ENCODE data around the gene CEP170B. TPM values are rescaled to one million over a fixed set of nuclear protein-coding genes. Genes with fewer than 3 reads are reported as not detected.
A peak's percentile ranks its signal among the peaks of the same experiment; 100 is the strongest.

CEP170B gene
- total and polyA plus RNA-seq, 2 of the 8 experiments (the other 6 are each of a cell fraction or from before 2014, with no cell fraction given): 9.1 to 33.8 TPM

DNA sequence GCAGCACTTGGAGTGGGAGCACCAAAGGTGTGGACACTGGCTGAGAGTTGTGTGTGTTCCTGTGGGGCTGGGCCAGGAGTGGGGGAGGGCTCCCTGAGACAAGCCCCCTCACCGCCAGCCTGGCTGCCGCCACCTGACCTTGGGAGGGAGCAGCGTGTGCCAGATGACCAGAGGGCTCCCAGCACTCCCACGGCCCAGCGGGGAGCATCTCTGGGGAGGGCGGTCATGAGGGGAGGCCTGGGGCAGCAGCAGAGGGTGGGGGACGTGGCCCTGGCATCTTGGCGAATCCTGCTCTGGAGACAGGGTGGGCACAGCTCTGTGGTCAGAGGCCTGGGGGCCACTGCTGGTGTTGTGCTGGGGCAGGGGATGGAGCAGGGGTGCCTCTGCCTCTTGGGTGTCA lies 10.7 kb downstream of the CEP170B start:
- Histone ChIP-seq H4K20me1 (replicated peaks in 1 of 2; ENCODE audit: control insufficient read depth in 1 of 2, insufficient read depth in 2 of 2, low read length in 2 of 2) (peaks cover 18 to 34% of the 10 kb centered on the region in 2 experiments), H3K23ac (ENCODE audit: insufficient read length) (no peak overlapping the region), H3K27ac (ENCODE audit: low read depth, low read length) (no peak overlapping the region), H2BK15ac (ENCODE audit: low read length) (peak overlapping the region; percentile 92; the same call in 1 of the 2 replicates), H3K79me2 (ENCODE audit: control insufficient read depth in 1 of 2, insufficient read depth in 2 of 2, low read length in 2 of 2) (peaks cover 0 to 9% of the 10 kb centered on the region in 2 experiments; a peak in 1 of 4 replicates), H2BK120ac (replicated peaks; ENCODE audit: low read depth, low read length) (no peak overlapping the region), H3K4me3 (ENCODE audit: extremely low read depth in 1 of 4, insufficient read depth in 2 of 4, low read depth in 3 of 4, low read length in 4 of 4) (no peak overlapping the region), H2BK20ac (ENCODE audit: low read length) (0 out of 2 replicates have a peak overlapping the region, but pooled peaks have one; percentile 90), H3K18ac (ENCODE audit: extremely low read depth, low read length) (peak overlapping the region; percentile 19; the same call in 1 of the 2 replicates), H4K8ac (ENCODE audit: extremely low read depth, insufficient read depth, low read length) (peak overlapping the region; percentile 41; the same call in 1 of the 2 replicates), H2BK5ac (ENCODE audit: low read depth, low read length) (peak overlapping the region; percentile 73), H3K27me3 (replicated peaks in 1 of 4; ENCODE audit: control insufficient read depth in 3 of 4, extremely low read depth in 1 of 4, insufficient read depth in 3 of 4, low read length in 3 of 4) (no peaks in the 10 kb centered on the region), H2BK12ac (ENCODE audit: low read depth, low read length) (peak overlapping the region; percentile 95; the same call in 1 of the 2 replicates), H2AFZ (ENCODE audit: low read length) (no peak overlapping the region), H3K9ac (replicated peaks in 1 of 4; ENCODE audit: extremely low read depth in 1 of 4, low read depth in 3 of 4, low read length in 3 of 4) (no peak overlapping the region), H3K14ac (ENCODE audit: insufficient read length) (no peak overlapping the region), H4K91ac (replicated peaks; ENCODE audit: insufficient read length, low read length) (no peak overlapping the region), H3K4ac (replicated peaks; ENCODE audit: insufficient read length, low read depth, low read length) (peak overlapping the region; percentile 32), H3K36me3 (ENCODE audit: control insufficient read depth in 2 of 4, insufficient read depth in 4 of 4, low read length in 3 of 4) (peaks cover 0 to 6% (median 4%) of the 10 kb centered on the region in 4 experiments; a peak in 4 of 8 replicates), H3K56ac (replicated peaks; ENCODE audit: insufficient read length, low read depth, low read length) (no peak overlapping the region), H3K9me3 (ENCODE audit: insufficient read depth in 2 of 2, low read depth in 1 of 2, low read length in 1 of 2) (no peaks in the 10 kb centered on the region), H3K4me1 (replicated peaks in 1 of 4; ENCODE audit: control insufficient read depth in 3 of 4, insufficient read depth in 4 of 4, low read length in 3 of 4) (peaks cover 0 to 25% (median 17%) of the 10 kb centered on the region in 4 experiments; a peak in 6 of 7 replicates), H3K23me2 (ENCODE audit: low read depth, low read length) (peaks cover 6% of the 10 kb centered on the region; the same call in 1 of the 2 replicates), H4K5ac (ENCODE audit: insufficient read length, low read depth, low read length) (no peak overlapping the region), H2AK5ac (ENCODE audit: low read depth, low read length) (peak overlapping the region; percentile 70; the same call in 1 of the 2 replicates), H3K79me1 (ENCODE audit: low read depth, low read length) (peaks cover 16% of the 10 kb centered on the region), H3K4me2 (ENCODE audit: insufficient read depth in 1 of 2, low read depth in 2 of 2, low read length in 2 of 2) (no peak overlapping the region)
- ChIA-PET CTCF (ENCODE audit: partially characterized antibody) (interaction anchor here (1.4 to 1.5 kb wide), 2 partner anchors 47 to 55 kb away, joined by 3 read pairs; no protein-coding TSS in a partner anchor), POLR2A (ENCODE audit: partially characterized antibody) (interaction anchor here (0.9 to 1.3 kb wide), 3 partner anchors 9 to 19 kb away, joined by 3 to 5 read pairs (median 4); no protein-coding TSS in a partner anchor)
- no CpG with 5 or more reads among the region's 8 CpGs for WGBS, 2 experiments (ENCODE audit: extremely low coverage in 1 of 2, insufficient coverage in 1 of 2, insufficient read length in 1 of 2, insufficient replicate concordance in 2 of 2, low coverage in 1 of 2, low lambda C conversion rate in 2 of 2, missing lambda C conversion rate in 1 of 2)
- DNase-seq (ENCODE audit: low read depth in 1 of 2, low spot score in 2 of 2): no peak
- no peak for FAIRE-seq
- no peak for TF ChIP-seq SRF (IDR thresholded peaks at IDR 0.05; ENCODE audit: low read depth, low read length)
- TF ChIP-seq SAP30 (IDR thresholded peaks at IDR 0.05; ENCODE audit: insufficient read depth, insufficient replicate concordance, low read length): no peak
- TF ChIP-seq SP1 (IDR thresholded peaks at IDR 0.05; ENCODE audit: low read depth, low read length): no peak
- no peak for TF ChIP-seq PHF8 (conservative IDR thresholded peaks at IDR 0.05; ENCODE audit: low read depth, low read length)
- TF ChIP-seq TEAD4 (IDR thresholded peaks at IDR 0.05; ENCODE audit: low read depth, low read length): no peak
- TF ChIP-seq BCL11A (IDR thresholded peaks at IDR 0.05; ENCODE audit: low read depth in 2 of 2, low read length in 2 of 2): no peak
- TF ChIP-seq POLR2AphosphoS5 (IDR thresholded peaks at IDR 0.05; ENCODE audit: low read depth, low read length): no peak
- no peak for TF ChIP-seq CBX8 (IDR thresholded peaks at IDR 0.05; ENCODE audit: borderline replicate concordance, low read depth, low read length)
- TF ChIP-seq RXRA (IDR thresholded peaks at IDR 0.05; ENCODE audit: insufficient read depth, low read depth, low read length): no peak
- no peak for TF ChIP-seq RNF2 (IDR thresholded peaks at IDR 0.05; ENCODE audit: borderline replicate concordance, low read depth, low read length, missing control alignments, poor library complexity, severe bottlenecking)
- TF ChIP-seq RAD21 (IDR thresholded peaks at IDR 0.05 in 1 of 2, conservative IDR thresholded peaks at IDR 0.05 in 1 of 2; ENCODE audit: low read depth in 2 of 2, low read length in 2 of 2): no peak
- TF ChIP-seq POLR2A (IDR thresholded peaks at IDR 0.05; ENCODE audit: control extremely low read depth in 1 of 2, low read depth in 2 of 2, low read length in 2 of 2): no peak
- no peak for TF ChIP-seq POU5F1 (IDR thresholded peaks at IDR 0.05; ENCODE audit: low read depth, low read length)

Data from H1 (cell line).